Muscle layer of duodenum (tissue), 2 donors: Measurements from ENCODE around the gene KCP.

Experiments
- H3K27ac ChIP-seq: one replicate; pipeline ENCODE4 v1.7.0; 2013; ENCODE audit warnings: mild to moderate bottlenecking, low read length
- H3K27me3 ChIP-seq: one replicate; pipeline ENCODE4 v1.7.0; 2013; ENCODE audit warnings: low read depth, mild to moderate bottlenecking, control low read depth, low read length
- H3K36me3 ChIP-seq, 2 donors: one replicate each; pipeline ENCODE4 v1.7.0; 2013; ENCODE audit warnings: low read length in 2 of 2, control low read depth in 1 of 2, mild to moderate bottlenecking in 1 of 2; ENCODE audit not compliant: insufficient read depth in 2 of 2, control insufficient read depth in 1 of 2
- H3K4me1 ChIP-seq, 2 donors: one replicate each; pipeline ENCODE4 v1.7.0; 2013; ENCODE audit warnings: low read length in 2 of 2, mild to moderate bottlenecking in 2 of 2, control low read depth in 1 of 2, moderate library complexity in 1 of 2; ENCODE audit not compliant: insufficient read depth in 2 of 2, control insufficient read depth in 1 of 2
- H3K4me3 ChIP-seq, 2 donors: one replicate each; pipeline ENCODE4 v1.7.0; 2013; ENCODE audit warnings: low read length in 2 of 2, low read depth in 1 of 2, mild to moderate bottlenecking in 1 of 2
- H3K9me3 ChIP-seq, 2 donors: one replicate each; pipeline ENCODE4 v1.7.0; 2013; ENCODE audit warnings: low read length in 2 of 2, control low read depth in 1 of 2, mild to moderate bottlenecking in 1 of 2; ENCODE audit not compliant: control insufficient read depth in 1 of 2
- donor health status: healthy.

KCP gene

GRCh38 chr7:128861957-128862570, 48.4 kb downstream of the KCP start:
- Histone ChIP-seq H3K36me3 (peaks cover 7 to 10% of the 10 kb centered on the region in 2 donors), H3K4me1 (peaks cover 12 to 34% of the 10 kb centered on the region in 2 donors), H3K27ac (peak overlapping the region; percentile 65), H3K4me3 (peak overlapping the region; percentile 75 to 97), H3K27me3 (no peaks in the 10 kb centered on the region), H3K9me3 (no peaks in the 10 kb centered on the region)

GRCh38 chr7:128860158-128861073, 50.1 kb downstream of the KCP start:
- H3K36me3 ChIP-seq = peaks cover 10 to 20% of the 10 kb centered on the region in 2 donors
- H3K4me3 ChIP-seq = no peak overlapping the region
- H3K9me3 ChIP-seq = no peaks in the 10 kb centered on the region
- H3K27me3 ChIP-seq = no peaks in the 10 kb centered on the region
- H3K27ac ChIP-seq = no peak overlapping the region
- peaks cover 12 to 34% of the 10 kb centered on the region in 2 donors for H3K4me1 ChIP-seq

GRCh38 chr7:128859232-128860157, 51.0 kb downstream of the KCP start:
- no peak overlapping the region for H3K27ac ChIP-seq

GRCh38 chr7:128858380-128859231, 51.9 kb downstream of the KCP start:
- H3K9me3 ChIP-seq = no peaks in the 10 kb centered on the region
- no peaks in the 10 kb centered on the region for H3K27me3 ChIP-seq
- H3K27ac ChIP-seq = no peak overlapping the region
- peaks cover 12 to 37% of the 10 kb centered on the region in 2 donors for H3K36me3 ChIP-seq
- no peak overlapping the region for H3K4me3 ChIP-seq
- peaks cover 10 to 30% of the 10 kb centered on the region in 2 donors for H3K4me1 ChIP-seq

More at GRCh38 chr7:128859232-128860157, 51.0 kb downstream of the KCP start:
- no peak overlapping the region for H3K4me3 ChIP-seq
- no peaks in the 10 kb centered on the region for H3K27me3 ChIP-seq
- H3K36me3 ChIP-seq = peaks cover 12 to 28% of the 10 kb centered on the region in 2 donors
- H3K9me3 ChIP-seq = no peaks in the 10 kb centered on the region
- H3K4me1 ChIP-seq = peaks cover 12 to 34% of the 10 kb centered on the region in 2 donors

GRCh38 chr7:128856001-128856718, 54.3 kb downstream of the KCP start:
- H3K9me3 ChIP-seq = no peaks in the 10 kb centered on the region
- peaks cover 21 to 61% of the 10 kb centered on the region in 2 donors for H3K36me3 ChIP-seq
- no peak overlapping the region for H3K4me3 ChIP-seq
- no peak overlapping the region for H3K27ac ChIP-seq
- H3K4me1 ChIP-seq = peaks cover 4 to 27% of the 10 kb centered on the region in 2 donors
- H3K27me3 ChIP-seq = no peaks in the 10 kb centered on the region

GRCh38 chr7:128855559-128855958, 55.0 kb downstream of the KCP start:
- H3K27me3 ChIP-seq = no peaks in the 10 kb centered on the region
- H3K4me1 ChIP-seq = peaks cover 4 to 22% of the 10 kb centered on the region in 2 donors
- H3K9me3 ChIP-seq = no peaks in the 10 kb centered on the region
- H3K36me3 ChIP-seq = peaks cover 21 to 67% of the 10 kb centered on the region in 2 donors
- no peak overlapping the region for H3K4me3 ChIP-seq
- no peak overlapping the region for H3K27ac ChIP-seq

GRCh38 chr7:128854396-128854795, 56.1 kb downstream of the KCP start:
- Histone ChIP-seq H3K36me3 (peaks cover 28 to 79% of the 10 kb centered on the region in 2 donors), H3K9me3 (no peaks in the 10 kb centered on the region), H3K4me3 (no peak overlapping the region), H3K27ac (no peak overlapping the region), H3K27me3 (no peaks in the 10 kb centered on the region), H3K4me1 (peaks cover 4 to 11% of the 10 kb centered on the region in 2 donors)

- H3K4me1 ChIP-seq = peaks cover 0 to 5% of the 10 kb centered on the region in 2 donors
- no peak overlapping the region for H3K27ac ChIP-seq
- H3K9me3 ChIP-seq = no peaks in the 10 kb centered on the region
- no peaks in the 10 kb centered on the region for H3K27me3 ChIP-seq
- peaks cover 29 to 85% of the 10 kb centered on the region in 2 donors for H3K36me3 ChIP-seq
- no peak overlapping the region for H3K4me3 ChIP-seq
These were observed 56.7 kb downstream of the KCP start for GRCh38 chr7:128853799-128854198.

- no peaks in the 10 kb centered on the region for H3K27me3 ChIP-seq
- H3K9me3 ChIP-seq = no peaks in the 10 kb centered on the region
- no peaks in the 10 kb centered on the region for H3K4me1 ChIP-seq
- no peak overlapping the region for H3K27ac ChIP-seq
- no peak overlapping the region for H3K4me3 ChIP-seq
- H3K36me3 ChIP-seq = peaks cover 32 to 96% of the 10 kb centered on the region in 2 donors
These were observed 57.8 kb downstream of the KCP start for GRCh38 chr7:128852537-128853254.
